ENCODE data around the gene DNMT3L.
"Not testable (repeated sequence)": the region's sequence is repeated elsewhere in the genome, so short reads cannot be mapped to it uniquely, and the experiment has no call there.

Gene DNMT3L

DNA sequence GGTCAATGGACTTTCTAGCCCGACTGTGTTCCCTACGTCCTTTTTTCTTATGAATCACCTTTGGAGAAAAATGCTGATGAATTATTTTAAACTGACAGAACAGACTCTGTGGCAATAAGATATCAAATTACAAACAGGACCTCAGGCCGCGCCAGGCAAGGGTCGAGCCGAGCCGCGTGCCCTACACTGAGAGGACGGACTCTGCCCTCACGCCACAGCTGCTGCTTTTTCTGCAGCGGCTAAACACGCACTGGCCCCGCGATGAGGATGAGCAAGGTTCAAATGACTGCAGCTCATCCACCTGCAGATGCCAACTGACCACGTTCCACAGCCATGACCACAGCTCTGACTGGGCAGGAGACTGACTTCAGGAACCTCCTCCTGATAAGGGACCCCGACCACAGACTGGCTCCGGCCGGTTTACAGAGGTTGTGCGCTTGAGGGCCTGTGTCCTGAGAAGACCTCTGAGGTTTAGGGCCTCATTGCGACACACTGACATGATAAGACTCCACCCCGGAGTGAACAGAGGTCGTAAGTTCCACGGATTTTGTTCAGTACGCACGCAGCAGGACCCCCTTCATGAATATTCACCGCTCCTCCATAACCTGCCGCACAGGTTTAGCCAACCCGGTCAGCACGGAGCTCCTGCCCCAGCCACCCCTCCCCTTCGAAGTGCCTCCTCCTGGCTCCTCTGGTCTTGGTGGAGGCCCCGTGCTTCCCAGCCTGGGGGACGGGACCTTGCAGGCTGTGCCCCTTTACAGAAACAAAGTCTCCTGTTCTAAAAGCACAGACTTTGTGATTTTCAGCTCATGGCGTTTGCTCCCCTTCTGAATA, 12.3 kb downstream of the DNMT3L start:
- not testable (repeated sequence) for DNase-seq

DNA sequence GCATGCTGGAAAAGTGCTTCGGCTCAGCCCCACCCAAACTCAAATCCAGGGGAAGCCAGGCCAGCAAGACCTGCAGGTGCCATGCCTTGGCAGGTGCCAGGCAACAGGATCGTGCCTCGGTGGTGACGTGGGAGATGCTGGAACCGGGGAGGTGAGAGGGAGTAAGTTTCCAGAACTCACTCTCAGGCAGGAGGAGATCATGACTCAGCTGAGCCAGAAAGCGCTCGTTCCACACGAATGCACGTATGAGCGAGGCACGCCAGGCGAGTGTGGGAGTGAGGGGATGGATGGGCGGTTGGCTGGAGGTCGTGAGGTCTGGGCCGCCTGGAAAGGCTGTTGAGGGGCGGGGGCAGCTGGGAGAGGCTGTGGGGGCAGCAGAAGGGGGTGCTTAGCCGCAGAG, 13.8 kb downstream of the DNMT3L start:
- not testable (repeated sequence) for DNase-seq

DNA sequence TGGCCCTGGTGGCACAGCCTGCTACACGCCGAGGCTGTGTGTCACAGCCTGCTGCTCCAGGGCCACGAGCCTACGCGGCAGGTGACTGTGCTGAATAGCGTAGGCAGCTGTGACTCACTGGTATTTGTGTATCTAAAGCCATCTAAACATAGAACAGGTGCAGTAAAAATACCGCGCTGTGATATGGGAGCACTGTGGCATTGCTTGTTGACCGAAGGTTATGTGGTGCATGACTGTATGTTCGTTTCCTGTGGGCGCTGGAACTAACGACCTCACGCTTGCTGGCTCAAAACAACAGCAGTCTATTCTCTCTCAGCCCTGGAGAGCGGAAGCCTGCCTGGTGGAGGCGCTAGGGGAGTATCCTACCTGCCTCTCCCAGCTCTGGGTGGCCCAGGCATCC, 17.7 kb downstream of the DNMT3L start:
- DNase-seq = not testable (repeated sequence)

DNA sequence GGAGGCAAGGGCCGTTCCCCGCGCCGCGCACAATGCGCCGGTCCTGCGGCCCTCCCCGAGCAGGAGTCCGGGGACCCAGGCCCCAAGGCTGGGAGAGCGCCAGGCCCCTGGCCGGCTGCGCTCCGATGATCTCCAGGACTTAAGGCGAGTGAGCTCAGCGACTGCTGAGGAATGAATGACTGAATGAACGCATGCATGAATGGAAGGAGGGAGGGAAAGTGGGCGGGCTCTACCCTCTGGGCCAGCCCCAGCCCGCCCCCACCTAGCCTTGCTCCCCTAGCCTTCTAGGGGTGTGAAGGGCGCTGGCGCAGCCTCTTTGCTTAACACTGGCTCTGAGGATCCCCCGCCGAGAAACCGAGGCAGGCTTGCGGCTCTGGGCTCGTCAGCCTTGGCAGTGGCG, 20.4 kb downstream of the DNMT3L start:
- not testable (repeated sequence) for DNase-seq

DNA sequence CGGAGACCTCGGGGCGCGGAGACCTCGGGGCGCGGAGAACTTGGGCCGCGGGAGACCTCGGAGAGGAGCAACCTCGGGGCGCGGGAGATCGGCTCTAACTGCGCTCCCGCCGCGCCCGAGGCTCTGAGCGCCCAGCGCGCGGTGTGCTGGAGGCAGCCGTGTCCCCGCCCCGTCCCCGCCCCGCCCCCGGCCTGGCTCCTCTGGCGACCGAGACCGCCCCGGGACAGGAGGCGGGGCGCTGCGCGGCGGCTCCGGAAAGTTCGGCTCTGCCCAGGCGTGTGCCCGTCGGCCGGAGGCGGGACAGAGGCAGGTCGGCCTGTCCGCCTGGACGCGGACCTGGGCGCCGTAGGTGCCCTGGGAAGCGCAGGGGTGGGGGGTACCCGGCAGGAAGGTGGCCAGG, 20.9 kb downstream of the DNMT3L start, which contains the start of gene ICOSLG:
Gene ICOSLG, minus strand, starts transcription at position 102 of the 400 bp plus-strand sequence. CDS start 126 bp downstream, outside the sequence.
- not testable (repeated sequence) for DNase-seq

DNA sequence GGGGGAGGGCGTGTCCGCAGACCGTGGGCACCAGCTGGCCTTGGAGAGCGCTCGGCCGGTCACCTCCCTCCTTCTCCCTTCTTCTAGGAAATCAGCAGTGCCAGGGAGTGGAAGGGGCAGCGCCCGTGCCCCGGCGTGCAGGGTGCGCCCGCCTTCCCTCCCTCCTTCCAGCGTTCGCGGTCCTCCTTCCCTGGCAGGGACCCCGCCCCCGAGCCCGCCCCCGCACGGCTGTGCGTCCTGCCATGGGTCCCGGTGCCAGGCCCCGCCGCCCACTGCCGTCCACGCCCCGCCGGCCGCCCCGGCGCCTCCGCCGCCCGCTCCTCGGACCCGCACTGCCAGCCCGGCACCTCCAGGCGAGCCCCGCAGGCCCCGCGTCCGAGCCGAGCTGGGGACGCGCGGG, 21.3 kb downstream of the DNMT3L start:
- DNase-seq = not testable (repeated sequence)

DNA sequence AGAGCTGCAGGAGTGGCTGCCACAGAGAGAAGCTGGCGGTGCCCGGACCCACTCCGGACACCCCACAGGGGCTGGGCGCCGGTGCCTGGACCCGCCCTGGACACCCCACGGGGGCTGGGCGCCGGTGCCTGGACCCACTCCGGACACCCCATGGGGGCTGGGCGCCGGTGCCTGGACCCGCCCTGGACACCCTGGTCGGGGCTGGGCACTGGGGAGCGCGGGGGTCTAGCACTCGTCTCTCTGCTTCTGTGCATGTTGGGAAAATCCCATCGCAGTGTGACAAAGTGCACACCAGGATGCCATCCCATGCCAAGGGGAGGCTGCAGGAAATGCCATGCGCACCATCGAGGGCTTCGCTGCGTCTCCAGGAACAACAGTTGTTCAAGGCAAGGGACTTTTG, 32.1 kb downstream of the DNMT3L start:
- not testable (repeated sequence) for DNase-seq

DNA sequence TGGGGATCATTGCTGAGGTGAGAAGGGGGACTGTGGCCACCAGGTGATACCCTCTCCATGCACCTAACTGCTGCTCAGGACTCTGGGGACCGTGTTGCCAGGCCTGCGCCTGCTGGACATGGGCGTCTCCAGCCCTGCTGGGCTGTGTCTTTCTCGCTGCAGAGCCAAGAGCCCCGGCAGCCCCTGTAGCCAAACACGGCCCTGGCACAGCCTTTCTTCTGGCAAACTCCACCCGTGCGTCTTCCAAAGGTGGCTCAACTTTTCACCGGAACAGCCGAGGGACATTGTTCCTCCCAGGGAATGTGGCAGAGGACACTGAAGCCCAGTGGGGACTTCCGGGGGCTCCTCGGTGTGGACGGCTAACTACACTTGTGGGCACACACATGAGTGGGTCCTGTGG, 33.6 kb downstream of the DNMT3L start:
- DNase-seq = not testable (repeated sequence)

DNA sequence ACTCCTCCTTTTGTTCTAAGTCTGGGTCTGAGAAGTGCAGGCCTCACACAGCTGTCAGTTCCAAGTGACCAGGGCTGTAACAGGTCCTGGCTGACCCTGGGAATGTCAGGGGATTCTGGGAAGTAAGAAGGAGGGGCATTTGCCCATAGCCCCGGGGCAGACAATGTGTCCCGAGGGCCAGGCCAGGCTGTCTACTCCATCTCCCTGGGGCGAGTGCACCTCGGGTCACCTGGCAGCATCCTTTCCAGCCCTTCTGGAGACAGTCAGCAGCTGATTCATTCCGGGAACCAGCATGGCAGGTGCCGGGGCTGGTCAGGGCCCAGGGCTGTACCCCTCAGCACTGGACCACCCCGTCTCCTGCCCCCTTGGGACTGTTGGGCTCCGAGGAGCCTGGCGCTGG, 34.1 kb downstream of the DNMT3L start:
- not testable (repeated sequence) for DNase-seq

DNA sequence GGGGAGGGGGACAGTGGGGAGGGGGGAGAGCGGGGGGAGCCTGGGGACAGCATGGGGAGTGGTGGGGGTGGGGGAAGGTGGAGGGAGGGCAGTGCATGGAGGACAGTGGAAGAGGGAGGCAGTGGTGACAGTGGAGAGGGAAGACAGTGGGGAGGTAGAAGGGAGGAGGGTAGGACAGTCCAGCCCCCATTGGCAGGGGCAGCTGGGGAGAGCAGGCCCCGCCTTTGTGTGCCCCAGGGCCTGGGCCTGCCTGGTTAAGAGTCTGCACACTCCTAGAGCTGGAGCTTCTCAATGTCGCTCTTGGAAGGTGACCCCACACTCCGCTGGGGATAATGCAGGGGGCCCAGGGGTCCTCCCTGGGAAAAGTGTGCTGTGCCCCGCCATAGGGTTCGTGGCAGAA, 36.1 kb downstream of the DNMT3L start:
- DNase-seq = not testable (repeated sequence)

DNA sequence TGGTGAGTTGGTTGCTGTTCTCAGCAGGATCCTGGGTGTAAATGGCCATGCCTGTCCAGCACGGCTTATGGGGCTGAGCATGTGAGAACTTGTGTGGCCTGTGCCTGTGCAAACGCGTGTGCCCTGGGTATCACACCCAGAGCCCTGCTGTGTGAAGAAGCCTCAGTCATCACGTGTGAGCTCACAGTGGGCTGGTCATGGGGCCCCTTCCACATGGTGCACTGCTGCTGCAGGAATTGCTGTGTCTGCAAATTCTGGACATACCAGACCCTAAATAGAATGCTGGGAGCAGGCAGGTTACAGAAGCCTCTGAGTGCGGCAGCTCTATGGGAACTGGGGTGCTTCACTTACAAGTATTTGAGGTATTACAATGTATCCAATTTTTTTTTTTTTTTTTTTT, 38.4 kb downstream of the DNMT3L start:
- not testable (repeated sequence) for DNase-seq

DNA sequence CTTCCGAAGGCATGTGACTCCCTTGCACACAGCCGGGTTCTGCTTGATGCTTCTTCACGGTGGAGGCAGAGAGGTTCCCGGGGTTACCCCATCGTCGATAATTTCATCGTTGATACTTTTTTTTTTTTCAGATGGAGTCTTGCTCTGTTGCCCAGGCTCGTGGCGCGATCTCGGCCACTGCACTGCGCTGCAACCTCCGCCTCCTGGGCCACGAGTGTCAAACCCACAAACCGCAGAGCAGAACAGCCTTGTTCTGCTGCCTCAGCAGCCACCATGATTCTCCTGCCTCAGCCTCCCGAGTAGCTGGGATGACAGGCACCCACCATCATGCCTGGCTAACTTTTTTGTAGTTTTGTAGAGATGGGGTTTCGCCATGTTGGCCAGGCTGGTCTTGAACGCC, 41.0 kb downstream of the DNMT3L start:
- not testable (repeated sequence) for DNase-seq

DNA sequence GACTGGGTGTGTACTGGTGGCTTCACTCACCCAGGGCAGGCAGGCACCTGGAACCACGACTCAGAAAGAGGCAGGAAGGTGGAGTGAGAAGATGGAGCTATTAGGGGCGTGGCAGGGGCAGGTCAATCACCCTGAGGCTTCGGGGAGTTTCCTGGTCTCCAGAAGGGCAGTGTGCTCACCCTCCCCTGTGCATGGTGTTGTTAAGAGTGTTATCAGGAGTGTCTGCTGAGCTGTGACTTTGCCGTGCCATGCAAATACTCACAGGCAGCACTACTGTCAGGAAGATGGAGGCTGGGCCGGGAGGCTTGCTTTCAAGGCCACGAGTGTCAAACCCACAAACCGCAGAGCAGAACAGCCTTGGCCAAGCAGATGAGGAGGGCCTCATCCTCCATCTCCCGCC, 43.2 kb downstream of the DNMT3L start:
- not testable (repeated sequence) for DNase-seq

DNA sequence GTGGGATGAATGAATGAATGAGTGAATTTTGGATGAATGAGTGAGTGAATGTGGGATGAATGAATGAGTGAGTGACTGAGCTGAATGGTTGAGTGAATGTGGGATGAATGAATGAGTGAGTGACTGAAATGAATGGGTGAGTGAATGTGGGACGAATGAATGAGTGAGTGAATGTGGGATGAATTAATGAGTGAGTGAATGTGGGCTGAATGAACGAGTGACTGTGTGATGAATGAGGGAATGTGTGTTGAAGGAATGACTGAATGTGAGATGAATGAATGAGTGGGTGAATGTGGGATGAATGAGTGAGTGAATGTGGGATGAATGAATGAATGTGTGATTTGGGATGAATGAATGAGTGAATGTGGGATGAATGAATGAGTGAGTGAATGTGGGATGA, 49.7 kb downstream of the DNMT3L start:
- not testable (repeated sequence) for DNase-seq

DNA sequence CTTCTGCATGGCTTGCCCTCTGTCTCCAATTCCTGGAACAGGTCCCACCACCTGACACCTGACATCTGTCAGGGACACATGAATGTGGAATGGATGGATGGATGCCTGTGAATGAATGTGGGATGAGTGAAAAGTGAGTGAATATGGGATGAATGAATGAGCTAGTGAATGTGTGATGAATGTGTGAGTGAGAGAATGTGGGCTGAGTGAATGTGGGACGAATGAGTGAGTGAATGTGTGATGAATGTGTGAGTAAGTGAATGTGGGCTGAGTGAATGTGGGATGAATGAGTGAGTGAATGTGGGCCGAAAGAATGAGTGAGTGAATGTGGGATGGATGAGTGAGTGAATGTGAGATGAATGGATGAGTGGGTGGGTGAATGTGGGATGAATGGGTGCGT, 50.1 kb downstream of the DNMT3L start:
- DNase-seq = not testable (repeated sequence)

DNA sequence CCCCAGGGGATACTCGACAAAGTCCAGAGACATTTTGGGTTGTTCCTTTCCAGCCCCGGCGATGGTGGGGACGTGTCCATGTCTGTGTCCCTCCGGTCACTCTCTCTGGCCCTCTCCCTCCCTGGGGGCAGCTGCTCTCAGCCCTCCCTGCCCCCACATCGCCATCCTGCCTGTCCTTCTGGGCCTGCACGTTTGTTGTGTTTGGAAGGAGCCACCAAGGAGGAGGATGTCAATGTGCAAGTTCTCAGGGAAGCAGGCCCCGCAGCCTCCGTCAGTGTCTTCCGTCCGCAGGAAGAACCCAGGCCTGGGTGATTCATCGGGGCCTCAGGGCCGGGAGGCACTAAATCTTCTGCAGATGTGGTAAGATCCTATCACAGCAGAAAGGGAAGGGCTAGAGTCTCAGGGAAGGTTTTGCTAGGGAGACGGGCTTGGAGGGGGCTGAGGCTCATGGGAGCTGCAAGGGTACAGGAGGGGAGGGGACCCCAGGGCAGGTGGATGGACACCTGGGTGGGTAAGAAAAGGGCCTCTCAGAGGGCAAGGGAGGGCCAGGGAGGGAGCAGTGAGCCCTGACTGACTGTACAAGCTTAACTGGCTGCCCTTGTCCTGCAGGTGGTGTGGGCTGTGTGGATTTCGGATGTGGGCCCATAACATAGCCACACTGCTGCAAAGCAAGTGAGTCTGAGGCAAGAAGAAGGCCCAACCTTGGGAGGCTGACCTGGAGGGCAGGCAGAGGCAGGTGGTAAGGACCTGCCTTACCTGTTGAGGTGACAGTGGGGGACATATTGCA, 53.6 kb downstream of the DNMT3L start:
- not testable (repeated sequence) for DNase-seq

DNA sequence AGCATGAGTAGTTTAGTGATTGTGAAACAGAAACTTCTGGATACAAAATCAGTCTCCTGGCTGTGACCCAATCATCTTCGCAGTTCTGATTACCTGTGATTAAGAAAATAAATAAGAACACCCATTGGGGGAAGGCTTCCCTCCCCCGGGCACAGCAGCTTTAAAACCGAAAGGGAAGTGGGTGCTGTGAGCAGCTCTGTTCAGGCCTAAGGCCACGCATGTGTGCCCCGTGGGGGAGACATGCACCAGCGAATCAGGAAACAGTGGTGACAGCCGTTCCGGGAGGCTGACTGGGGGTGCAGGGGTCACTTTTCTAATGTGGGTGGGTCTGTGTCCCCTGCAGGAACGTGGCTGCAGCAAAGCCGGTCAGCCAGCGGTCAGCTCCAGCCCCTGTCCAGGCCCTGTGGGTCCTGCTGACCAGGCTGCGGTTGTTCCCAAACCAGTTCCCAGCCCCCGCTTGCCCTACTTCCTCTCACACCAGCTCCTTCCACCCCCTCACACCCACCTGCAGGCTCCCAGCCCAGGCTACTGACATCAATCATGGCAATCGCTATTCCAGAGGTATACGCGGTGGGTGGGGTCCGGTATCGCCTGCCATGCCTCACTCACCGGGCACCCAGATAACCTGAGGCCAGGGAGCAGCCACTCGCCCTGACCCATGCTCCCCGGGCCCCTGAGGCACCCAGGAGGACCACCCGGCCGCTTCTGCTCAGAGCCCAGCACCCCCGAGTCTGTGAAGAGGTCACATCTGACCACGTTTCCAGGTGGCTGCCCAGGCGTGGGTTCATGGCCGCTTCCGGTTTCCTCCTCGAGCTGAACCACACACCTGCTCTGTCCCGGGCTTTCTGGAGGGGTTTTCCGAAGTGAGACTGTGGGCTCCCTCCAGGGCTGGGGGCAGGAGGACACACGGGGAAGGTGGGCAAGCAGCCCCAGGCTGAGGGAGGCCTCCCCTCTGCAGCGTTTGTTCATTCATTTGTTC, 54.7 kb downstream of the DNMT3L start:
- DNase-seq = not testable (repeated sequence)

DNA sequence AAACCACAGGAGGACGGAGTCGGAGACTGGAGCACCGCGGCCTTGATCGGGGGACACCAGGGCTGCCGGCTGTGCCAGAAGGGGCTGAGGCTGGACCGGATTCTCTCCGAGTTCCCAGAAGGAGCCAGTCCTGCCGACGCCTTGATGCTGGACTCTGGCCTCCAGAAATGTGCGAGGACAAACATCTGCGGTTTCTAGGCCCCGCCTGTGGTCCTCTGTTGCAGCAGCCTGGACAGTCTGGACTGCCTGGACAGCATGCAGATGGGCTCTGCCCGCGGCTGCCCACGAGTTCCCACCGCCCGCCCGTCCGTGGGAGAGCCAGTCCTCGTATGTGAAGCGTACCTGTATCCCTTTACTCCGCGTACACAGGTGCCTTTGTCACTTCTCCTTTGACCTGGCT, 55.5 kb downstream of the DNMT3L start:
- DNase-seq = not testable (repeated sequence)

DNA sequence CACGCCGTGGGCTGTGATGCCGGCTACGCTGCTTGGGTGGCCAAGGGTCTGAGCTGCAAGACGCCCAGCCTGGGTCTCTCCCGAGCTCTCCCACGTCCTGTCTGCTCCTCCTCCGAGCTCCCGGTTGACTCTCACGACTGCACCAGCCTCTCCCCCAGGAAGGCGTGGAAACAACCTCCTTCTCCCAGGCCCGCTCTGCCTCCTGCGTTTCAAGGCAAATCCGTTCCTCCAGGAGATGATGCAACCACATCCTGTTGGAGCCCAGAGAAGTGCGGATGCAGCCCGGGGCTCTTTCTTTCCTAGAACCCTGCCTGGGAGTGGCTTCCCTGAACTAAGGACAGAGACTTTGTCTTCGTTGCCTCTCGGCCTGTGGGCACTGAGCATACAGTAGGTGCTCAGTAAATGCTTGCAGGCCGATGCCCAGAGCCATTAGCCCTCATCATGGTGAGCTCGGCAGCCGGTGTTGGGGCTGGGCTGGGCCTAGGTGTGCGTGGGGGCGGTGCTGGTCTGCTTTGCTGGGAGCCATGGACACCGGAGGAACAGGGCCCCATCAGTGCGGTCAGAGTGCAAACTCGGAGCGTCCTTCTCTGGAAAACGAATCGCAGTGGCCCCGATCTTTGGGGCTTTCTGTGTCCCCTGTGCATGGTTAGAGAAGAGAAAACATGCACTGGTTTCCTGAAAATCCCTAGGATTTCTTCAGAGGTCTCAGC, 59.0 kb downstream of the DNMT3L start:
- not testable (repeated sequence) for DNase-seq

DNA sequence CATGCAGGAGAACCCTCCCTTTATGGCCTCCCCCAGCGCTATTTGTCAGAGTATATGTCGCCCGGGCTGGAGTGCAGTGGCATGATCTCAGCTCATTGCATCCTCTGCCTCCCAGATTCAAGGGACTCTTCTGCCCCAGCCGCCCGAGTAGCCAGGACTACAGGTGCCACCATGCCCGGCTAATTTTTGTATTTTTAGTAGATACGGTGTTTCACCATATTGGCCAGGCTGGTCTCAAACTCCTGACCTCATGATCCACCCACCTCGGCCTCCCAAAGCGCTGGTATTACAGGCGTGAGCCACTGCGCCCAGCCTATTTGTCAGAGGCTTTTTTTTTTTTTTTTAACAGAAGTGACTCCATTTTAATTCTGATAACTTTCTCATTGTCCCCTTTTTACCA, 61.7 kb downstream of the DNMT3L start:
- DNase-seq = not testable (repeated sequence)

DNA sequence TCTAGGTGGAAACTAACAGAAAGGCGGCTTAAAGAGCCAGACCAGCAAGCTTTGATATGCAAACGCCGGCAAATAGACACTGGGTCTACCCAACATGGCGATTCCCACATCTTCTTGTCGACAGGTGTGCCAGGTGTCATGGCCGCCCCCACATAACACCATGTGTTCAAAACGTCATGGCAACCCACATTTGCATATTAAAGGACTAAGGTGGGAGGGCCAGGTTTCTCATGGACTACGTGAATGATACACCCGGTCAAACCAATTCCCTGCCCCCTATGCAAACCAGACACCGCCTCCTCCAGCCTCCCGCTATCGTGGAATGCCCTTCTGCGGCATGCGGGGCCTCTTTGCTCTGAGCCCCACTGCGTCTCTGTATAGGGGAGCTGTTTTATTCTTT, 62.2 kb downstream of the DNMT3L start:
- no peak for DNase-seq

Data from hypothalamus (tissue), 51 donors.